MG63 (cell line): ENCODE results near the gene TSPAN14. TPM values are rescaled to one million over a fixed set of nuclear protein-coding genes. Genes with fewer than 3 reads are reported as not detected.

ENCODE experiments used
- DNase-seq: peaks from one replicate; pipeline ENCODE4 v3.0.0-alpha.2; 2020
- H3K27me3 ChIP-seq: fragments of 250-450 bp; sonication (Bioruptor Pico); 2 replicates; pipeline ENCODE4 v1.5.1; 2020; ENCODE audit warnings: mild to moderate bottlenecking, moderate library complexity
- H3K36me3 ChIP-seq: fragments of 250-450 bp; sonication (Bioruptor Pico); 2 replicates; pipeline ENCODE4 v1.5.1; 2020; ENCODE audit warnings: mild to moderate bottlenecking, moderate library complexity
- H3K4me3 ChIP-seq: fragments of 250-450 bp; sonication (Bioruptor Pico); 2 replicates; pipeline ENCODE4 v1.5.1; 2020; ENCODE audit warnings: mild to moderate bottlenecking, moderate library complexity
- H3K9me3 ChIP-seq: fragments of 250-450 bp; sonication (Bioruptor Pico); 2 replicates; pipeline ENCODE4 v1.5.1; 2020; ENCODE audit warnings: mild to moderate bottlenecking, moderate library complexity
- total RNA-seq: library from RNA; depleted of rRNA; stranded (reverse); fragments of >200 nt; shearing (Covaris generic); gene quantifications from 2 replicates; pipeline ENCODE4 v1.2.3, GENCODE V29; 2014; ENCODE audit warnings: low replicate concordance

Gene TSPAN14
- total RNA-seq, 1 experiment from 2014 or later, result 10.0 TPM

GRCh38 chr10:80552151-80552646 is 98.1 kb downstream of the TSPAN14 start:
- no peaks in the 10 kb centered on the region for H3K36me3 ChIP-seq
- H3K27me3 ChIP-seq, result 0 out of 2 replicates have a peak, but pooled peaks cover 2% of the 10 kb centered on the region
- DNase-seq, result no peak
- H3K9me3 ChIP-seq, result no peaks in the 10 kb centered on the region
- no peak overlapping the region for H3K4me3 ChIP-seq

DNA sequence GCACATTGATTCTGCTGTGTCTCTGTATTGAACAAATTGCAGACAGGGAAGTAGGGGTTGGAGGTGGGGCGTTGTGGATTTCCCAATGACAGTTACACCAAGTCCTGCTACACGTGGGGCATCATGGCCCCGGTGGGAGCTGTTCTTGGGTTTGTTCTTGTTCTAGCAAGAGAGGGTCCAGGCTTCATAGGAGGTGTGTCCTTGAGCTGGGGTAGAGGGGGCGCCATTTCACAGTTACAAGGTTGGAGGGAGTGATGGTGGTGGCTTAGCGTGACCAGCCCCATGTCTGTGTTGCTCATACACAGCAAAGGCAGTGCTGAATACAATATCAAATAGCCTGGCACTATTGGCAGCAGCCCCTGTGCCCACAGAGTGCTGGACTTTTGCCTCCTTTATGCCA is 99.3 kb downstream of the TSPAN14 start:
- H3K27me3 ChIP-seq, result 0 out of 2 replicates have a peak, but pooled peaks cover 2% of the 10 kb centered on the region
- DNase-seq, result no peak
- H3K36me3 ChIP-seq, result no peaks in the 10 kb centered on the region
- no peaks in the 10 kb centered on the region for H3K9me3 ChIP-seq
- H3K4me3 ChIP-seq, result no peak overlapping the region

DNA sequence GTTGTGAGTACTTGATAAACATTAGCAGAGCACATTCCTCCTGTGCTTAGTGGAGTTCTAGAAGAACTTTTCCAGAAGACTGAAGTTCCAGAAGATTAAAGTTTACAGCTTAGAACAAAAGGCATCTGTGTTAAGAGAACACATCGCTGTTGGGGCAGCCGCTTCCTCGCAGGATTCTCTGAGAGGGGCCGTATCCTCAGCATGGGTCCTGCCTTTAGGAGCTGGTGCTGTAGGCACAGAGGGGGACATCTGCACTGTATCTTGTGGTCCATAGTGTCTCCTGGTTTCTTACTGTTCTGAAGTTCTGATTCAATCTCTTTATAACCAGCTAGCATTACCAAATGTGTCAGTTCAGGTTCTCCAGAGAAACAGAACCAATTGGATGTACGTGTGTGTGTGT is 99.9 kb downstream of the TSPAN14 start:
- no peaks in the 10 kb centered on the region for H3K9me3 ChIP-seq
- DNase-seq, result no peak

DNA sequence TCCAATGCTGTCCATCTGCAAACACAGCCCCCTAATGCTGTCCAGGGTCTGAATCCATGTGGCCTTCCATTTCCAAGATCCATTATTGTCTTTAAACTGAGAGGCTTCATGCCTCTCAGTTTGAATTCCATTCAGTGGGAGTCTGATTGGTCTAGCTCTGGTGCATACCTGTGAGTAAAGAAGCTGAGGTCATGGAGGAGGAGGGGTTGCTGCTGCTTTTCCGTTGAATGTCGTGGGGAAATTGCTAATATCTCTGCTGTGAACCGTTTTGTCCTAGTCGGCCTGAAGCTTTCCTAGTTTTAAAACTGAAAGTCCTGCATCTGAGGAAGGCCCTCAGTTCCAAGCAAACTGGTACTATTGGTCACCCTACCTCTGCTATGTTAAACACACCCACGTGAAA is 101.3 kb downstream of the TSPAN14 start:
- DNase-seq, result no peak
- H3K27me3 ChIP-seq, result 0 out of 2 replicates have a peak, but pooled peaks cover 2% of the 10 kb centered on the region
- H3K4me3 ChIP-seq, result no peak overlapping the region
- H3K36me3 ChIP-seq, result no peaks in the 10 kb centered on the region
- H3K9me3 ChIP-seq, result no peaks in the 10 kb centered on the region

More for the DNA sequence above, 99.9 kb downstream of the TSPAN14 start:
- H3K27me3 ChIP-seq, result 0 out of 2 replicates have a peak, but pooled peaks cover 2% of the 10 kb centered on the region
- no peak overlapping the region for H3K4me3 ChIP-seq
- no peaks in the 10 kb centered on the region for H3K36me3 ChIP-seq

DNA sequence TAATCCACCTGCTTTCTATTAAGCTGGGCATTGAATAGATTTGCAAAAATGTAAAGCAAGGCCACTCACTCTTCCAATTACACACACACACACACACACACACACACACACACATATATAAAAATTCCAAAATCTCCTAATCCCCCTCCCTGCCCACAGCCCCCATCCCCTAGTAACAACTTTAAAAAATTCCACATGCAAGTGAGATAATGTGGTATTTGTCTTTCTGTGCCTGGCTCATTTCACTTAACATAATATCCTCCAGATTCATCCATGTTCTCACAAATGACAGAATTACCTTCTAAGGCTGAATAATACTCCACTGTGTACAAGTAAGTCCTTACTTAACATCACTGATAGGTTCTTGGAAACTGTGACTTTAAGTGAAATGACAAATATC is 107.8 kb downstream of the TSPAN14 start:
- DNase-seq, result no peak

DNA sequence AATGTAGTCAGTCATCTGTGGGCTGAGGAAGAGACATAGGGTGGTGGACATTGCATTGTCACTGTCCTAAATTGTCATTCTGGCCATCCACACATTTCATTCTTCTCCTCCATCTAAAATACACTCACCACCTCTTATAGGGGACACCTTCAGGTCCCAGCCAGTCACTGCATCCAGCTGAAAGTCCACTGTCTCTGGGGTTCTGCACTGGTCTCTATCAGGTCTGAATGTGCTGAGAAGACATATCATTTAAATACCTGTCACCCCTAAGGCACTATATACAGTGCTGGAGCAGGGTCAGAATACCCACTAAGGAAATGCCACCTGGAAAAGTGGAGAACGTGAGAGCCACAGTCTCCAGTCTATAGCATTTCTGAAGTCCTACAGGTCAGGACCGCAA is 113.2 kb downstream of the TSPAN14 start:
- no peaks in the 10 kb centered on the region for H3K9me3 ChIP-seq
- no peak for DNase-seq
- H3K27me3 ChIP-seq, result no peaks in the 10 kb centered on the region; the same call in 1 of the 2 replicates
- no peak overlapping the region for H3K4me3 ChIP-seq
- H3K36me3 ChIP-seq, result no peaks in the 10 kb centered on the region

More for the DNA sequence above, 107.8 kb downstream of the TSPAN14 start:
- no peaks in the 10 kb centered on the region for H3K9me3 ChIP-seq
- H3K27me3 ChIP-seq, result no peaks in the 10 kb centered on the region; the same call in 1 of the 2 replicates
- no peaks in the 10 kb centered on the region for H3K36me3 ChIP-seq
- no peak overlapping the region for H3K4me3 ChIP-seq

- Histone ChIP-seq H3K4me3 (no peak overlapping the region), H3K36me3 (no peaks in the 10 kb centered on the region), H3K9me3 (no peaks in the 10 kb centered on the region), H3K27me3 (no peaks in the 10 kb centered on the region; the same call in 1 of the 2 replicates)
- DNase-seq, result no peak
Observed at GRCh38 chr10:80569131-80569895, 115.2 kb downstream of the TSPAN14 start.

GRCh38 chr10:80571352-80571751 is 117.2 kb downstream of the TSPAN14 start:
- no peak for DNase-seq
- Histone ChIP-seq H3K9me3 (no peaks in the 10 kb centered on the region), H3K4me3 (no peak overlapping the region), H3K27me3 (no peaks in the 10 kb centered on the region; the same call in 1 of the 2 replicates), H3K36me3 (no peaks in the 10 kb centered on the region)

- DNase-seq, result no peak
- H3K36me3 ChIP-seq, result no peaks in the 10 kb centered on the region
- no peaks in the 10 kb centered on the region for H3K9me3 ChIP-seq
- H3K4me3 ChIP-seq, result no peak overlapping the region
- 0 out of 2 replicates have a peak, but pooled peaks cover 2% of the 10 kb centered on the region for H3K27me3 ChIP-seq
Observed at GRCh38 chr10:80579181-80579763, 125.2 kb downstream of the TSPAN14 start.

GRCh38 chr10:80579849-80580637 is 125.9 kb downstream of the TSPAN14 start:
- no peaks in the 10 kb centered on the region for H3K9me3 ChIP-seq
- H3K4me3 ChIP-seq, result no peak overlapping the region
- no peak for DNase-seq
- 0 out of 2 replicates have a peak, but pooled peaks cover 2% of the 10 kb centered on the region for H3K27me3 ChIP-seq
- no peaks in the 10 kb centered on the region for H3K36me3 ChIP-seq

DNA sequence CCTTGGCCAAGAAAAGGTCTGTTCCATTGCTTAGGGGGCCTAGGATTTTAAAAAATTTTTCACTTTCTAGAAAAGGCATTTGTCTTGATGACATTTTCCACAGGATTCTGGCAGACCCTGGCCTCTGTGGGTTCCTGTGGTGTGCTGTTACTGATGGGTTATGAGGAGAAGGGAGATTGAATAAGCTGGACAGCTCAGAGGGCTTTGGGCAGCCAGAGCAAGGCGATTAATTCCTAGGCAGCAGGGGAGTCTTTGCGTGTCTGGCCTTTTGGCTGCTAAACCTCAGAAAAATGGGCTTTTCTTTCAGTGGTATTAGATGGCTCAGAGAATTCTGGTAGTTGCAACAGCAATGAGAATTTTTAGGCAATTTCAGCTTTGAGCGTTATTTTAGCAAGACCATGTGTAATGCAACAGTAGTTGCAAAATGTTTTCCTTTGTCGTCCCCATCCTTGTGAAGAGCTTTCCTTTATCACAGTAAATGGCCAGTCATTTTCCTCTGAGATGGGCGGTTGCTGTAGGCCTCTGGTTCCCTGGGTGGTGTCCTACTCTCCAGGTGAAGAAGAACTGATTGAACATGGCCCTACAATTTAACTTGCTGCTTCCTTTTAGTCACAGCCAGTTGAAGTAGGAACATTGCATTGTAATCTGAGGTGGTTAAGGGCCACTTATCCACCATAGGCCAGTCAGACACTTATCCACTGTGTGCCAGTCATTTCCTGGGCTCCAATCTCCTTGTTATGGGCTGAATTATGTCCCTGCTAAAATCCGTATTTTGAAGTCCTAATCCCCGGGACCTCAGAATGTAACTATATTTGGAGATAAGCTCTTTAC is 126.7 kb downstream of the TSPAN14 start:
- no peak for DNase-seq
- Histone ChIP-seq H3K27me3 (0 out of 2 replicates have a peak, but pooled peaks cover 2% of the 10 kb centered on the region), H3K4me3 (no peak overlapping the region), H3K36me3 (no peaks in the 10 kb centered on the region), H3K9me3 (no peaks in the 10 kb centered on the region)

DNA sequence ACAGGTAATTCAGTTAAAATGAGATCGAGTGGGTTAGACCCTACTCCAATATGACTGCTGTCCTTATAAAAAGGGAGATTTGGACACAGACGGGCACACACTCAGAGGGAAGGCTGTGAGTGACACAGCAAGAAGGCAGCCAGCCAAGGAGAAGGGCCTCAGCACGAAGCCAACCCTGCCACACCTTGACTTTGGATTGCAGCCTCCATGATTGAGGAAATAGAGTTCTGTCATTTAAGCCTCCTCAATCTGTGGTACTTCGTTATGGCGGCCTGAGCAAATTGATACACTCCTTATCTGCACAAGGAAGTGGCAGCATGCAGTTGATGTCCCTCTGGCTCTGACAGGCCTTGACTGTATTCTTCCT is 127.3 kb downstream of the TSPAN14 start:
- no peak overlapping the region for H3K4me3 ChIP-seq
- no peak for DNase-seq
- H3K9me3 ChIP-seq, result no peaks in the 10 kb centered on the region
- no peaks in the 10 kb centered on the region for H3K36me3 ChIP-seq
- H3K27me3 ChIP-seq, result 0 out of 2 replicates have a peak, but pooled peaks cover 2% of the 10 kb centered on the region

GRCh38 chr10:80582286-80582960 is 128.3 kb downstream of the TSPAN14 start:
- H3K9me3 ChIP-seq, result no peaks in the 10 kb centered on the region
- H3K4me3 ChIP-seq, result no peak overlapping the region
- DNase-seq, result no peak
- H3K27me3 ChIP-seq, result 0 out of 2 replicates have a peak, but pooled peaks cover 2% of the 10 kb centered on the region
- no peaks in the 10 kb centered on the region for H3K36me3 ChIP-seq
